AG04450 (cell line): ENCODE results near the gene DST. TPM values are rescaled to one million over a fixed set of nuclear protein-coding genes. Genes with fewer than 3 reads are reported as not detected.

Experiments used
- CTCF ChIA-PET: fragments of 300-600, 350-600 bp; formaldehyde crosslinking; extraction: SDS; loops from one replicate; lab custom pipeline; 2022; ENCODE audit warnings: antibody characterized with exemption, inconsistent platforms; lab: Charles Lee
- POLR2A ChIA-PET: fragments of 350-600 bp; formaldehyde crosslinking; extraction: SDS; loops from one replicate; lab custom pipeline; 2021; ENCODE audit warnings: antibody characterized with exemption, inconsistent platforms; lab: Yijun Ruan, JAX
- DNase-seq: peaks from one replicate; pipeline ENCODE4 v3.0.0-alpha.2; 2011; ENCODE audit warnings: low read depth, low spot score
- H3K27ac ChIP-seq: one replicate; pipeline ENCODE4 v1.5.1; 2012; ENCODE audit warnings: low read depth, low read length, control low read depth
- H3K27me3 ChIP-seq: one replicate; pipeline ENCODE4 v1.6.0; 2012; ENCODE audit warnings: low read length; ENCODE audit not compliant: control insufficient read depth, insufficient read depth
- H3K4me3 ChIP-seq: 2 replicates; pipeline ENCODE4 v1.5.1; 2011; ENCODE audit warnings: mild to moderate bottlenecking, low read depth, low read length, control low read depth
- H3K9me3 ChIP-seq: 2 replicates; pipeline ENCODE4 v1.5.1; 2012; ENCODE audit warnings: low read length; ENCODE audit not compliant: control insufficient read depth, insufficient read depth
- polyA plus RNA-seq: library from polyadenylated mRNA; depleted of rRNA; stranded (reverse); fragments of >200 nt; gene quantifications from 2 replicates; pipeline ENCODE4 v1.2.3, GENCODE V29; 2011
- TF ChIP-seq, protein P1 (sequence below): IDR thresholded peaks from 2 replicates; pipeline ENCODE4 v1.5.1; 2011; ENCODE audit warnings: low read depth, low read length, control low read depth, inconsistent platforms

The DST gene
- polyA plus RNA-seq, 1 experiment = 163 TPM

DNA sequence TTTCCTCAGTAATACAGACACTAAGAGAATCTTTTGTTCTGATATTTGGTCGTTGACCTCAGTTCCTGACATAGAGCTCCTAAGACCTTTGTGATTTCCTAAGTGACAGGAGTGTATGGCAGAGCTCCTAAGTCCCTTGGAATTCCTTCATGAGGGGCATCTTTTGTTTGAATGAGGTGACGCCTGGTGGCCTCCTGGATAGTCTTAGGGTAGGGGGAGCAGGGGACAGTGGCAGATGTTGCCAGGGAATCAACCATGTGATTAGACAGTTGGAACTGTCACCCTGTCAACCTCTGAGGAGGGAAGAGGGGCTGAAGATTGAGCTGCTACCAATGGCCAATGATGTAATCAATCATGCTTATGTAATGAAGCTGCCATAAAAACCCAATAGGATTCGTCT is 67.0 kb downstream of the DST start:
- ChIA-PET CTCF (interaction anchor here (1.3 to 4.2 kb wide), 3 partner anchors 19 to 261 kb away, joined by 3 to 29 read pairs (median 6); no protein-coding TSS in a partner anchor), POLR2A (no interaction called here)

DNA sequence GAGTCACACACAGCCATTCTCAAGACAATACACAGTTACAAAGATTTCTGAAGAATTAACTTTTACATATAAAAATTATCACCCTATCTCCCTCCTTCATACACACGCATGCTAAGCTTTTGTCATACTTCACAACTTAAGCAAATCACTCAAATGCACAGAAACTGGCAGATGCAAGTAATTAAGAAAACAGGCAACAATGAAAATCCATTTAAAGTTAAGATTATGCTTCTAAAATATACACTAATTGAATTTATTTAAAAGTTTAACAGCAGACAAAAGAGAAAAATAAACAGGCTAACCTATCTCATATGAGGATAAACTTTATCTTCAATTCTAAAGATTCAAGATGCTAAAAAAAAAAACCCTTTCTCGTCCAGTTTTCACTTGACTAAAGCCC is 68.4 kb downstream of the DST start:
- CTCF ChIA-PET = interaction anchor here (4.2 kb wide), 1 partner anchor 20 kb away, joined by 29 read pairs; no protein-coding TSS in a partner anchor
- TF ChIP-seq, protein P1, sequence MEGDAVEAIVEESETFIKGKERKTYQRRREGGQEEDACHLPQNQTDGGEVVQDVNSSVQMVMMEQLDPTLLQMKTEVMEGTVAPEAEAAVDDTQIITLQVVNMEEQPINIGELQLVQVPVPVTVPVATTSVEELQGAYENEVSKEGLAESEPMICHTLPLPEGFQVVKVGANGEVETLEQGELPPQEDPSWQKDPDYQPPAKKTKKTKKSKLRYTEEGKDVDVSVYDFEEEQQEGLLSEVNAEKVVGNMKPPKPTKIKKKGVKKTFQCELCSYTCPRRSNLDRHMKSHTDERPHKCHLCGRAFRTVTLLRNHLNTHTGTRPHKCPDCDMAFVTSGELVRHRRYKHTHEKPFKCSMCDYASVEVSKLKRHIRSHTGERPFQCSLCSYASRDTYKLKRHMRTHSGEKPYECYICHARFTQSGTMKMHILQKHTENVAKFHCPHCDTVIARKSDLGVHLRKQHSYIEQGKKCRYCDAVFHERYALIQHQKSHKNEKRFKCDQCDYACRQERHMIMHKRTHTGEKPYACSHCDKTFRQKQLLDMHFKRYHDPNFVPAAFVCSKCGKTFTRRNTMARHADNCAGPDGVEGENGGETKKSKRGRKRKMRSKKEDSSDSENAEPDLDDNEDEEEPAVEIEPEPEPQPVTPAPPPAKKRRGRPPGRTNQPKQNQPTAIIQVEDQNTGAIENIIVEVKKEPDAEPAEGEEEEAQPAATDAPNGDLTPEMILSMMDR = no peak
- DNase-seq = no peak
- no peaks in the 10 kb centered on the region for H3K27me3 ChIP-seq
- H3K4me3 ChIP-seq = no peak overlapping the region
- no peaks in the 10 kb centered on the region for H3K9me3 ChIP-seq
- no peak overlapping the region for H3K27ac ChIP-seq
- POLR2A ChIA-PET = no interaction called here

More for the DNA sequence above, 67.0 kb downstream of the DST start:
- Histone ChIP-seq H3K9me3 (no peaks in the 10 kb centered on the region), H3K27ac (no peak overlapping the region), H3K4me3 (no peak overlapping the region), H3K27me3 (no peaks in the 10 kb centered on the region)
- TF ChIP-seq, protein P1 = no peak
- DNase-seq = no peak

DNA sequence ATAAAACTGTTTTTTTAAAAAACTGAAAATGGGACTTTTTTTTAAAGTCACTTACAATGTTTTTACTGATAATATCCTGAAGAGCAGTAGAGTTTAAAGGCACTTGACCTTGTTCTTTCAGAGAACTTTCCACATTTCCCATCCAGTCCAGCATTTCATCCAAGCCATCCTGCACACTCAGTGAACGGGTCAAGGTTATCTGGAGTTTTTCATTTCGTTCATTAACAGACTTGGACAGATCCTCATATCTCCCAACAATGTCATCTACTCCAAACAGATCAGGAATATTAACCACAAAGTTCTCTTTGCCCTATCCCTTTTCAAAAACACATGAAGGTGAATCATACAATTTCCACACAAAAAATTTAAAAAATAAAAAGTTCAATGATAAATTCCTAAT is 69.1 kb downstream of the DST start:
- POLR2A ChIA-PET = no interaction called here
- no peaks in the 10 kb centered on the region for H3K27me3 ChIP-seq
- DNase-seq = no peak
- TF ChIP-seq, protein P1 = no peak
- H3K4me3 ChIP-seq = no peak overlapping the region
- H3K9me3 ChIP-seq = no peaks in the 10 kb centered on the region
- CTCF ChIA-PET = interaction anchor here (0.8 to 1.8 kb wide), 3 partner anchors 19 to 198 kb away, joined by 3 to 6 read pairs (median 3); no protein-coding TSS in a partner anchor
- H3K27ac ChIP-seq = no peak overlapping the region

DNA sequence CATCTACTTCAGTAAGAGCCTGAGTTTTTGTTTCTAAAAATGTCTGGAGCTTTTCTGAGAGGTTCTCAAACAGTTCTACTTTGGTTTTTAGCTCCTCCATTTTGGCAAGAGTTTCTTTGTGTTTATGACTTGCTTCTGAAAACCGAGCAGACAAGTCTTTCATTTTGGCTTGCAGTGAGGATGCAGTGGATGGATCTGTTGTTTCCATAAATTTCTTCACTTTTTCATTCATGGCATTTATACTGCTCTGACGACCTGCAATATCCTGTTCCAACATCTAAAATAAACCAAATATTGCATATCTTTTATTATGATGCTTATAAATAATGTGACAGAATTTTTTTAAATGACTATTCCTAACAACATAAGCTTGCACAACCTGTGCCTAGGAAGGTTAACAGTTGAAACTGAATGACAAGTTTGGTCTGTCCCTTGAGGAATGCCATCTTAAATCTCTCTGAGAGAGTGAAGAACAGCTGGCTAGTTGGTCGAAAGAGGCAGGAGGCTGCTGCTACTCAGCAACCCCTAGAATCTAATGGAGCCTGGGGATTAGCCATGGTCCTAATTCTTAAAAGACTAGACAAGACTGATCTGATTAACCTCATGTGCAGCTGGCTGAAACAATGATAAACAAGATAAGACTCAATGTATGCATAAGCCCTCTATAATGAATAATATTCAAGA is 69.8 kb downstream of the DST start:
- ChIA-PET POLR2A (no interaction called here), CTCF (interaction anchor here (0.5 to 1.8 kb wide), 5 partner anchors 20 to 259 kb away, joined by 3 to 6 read pairs (median 3); no protein-coding TSS in a partner anchor)
- DNase-seq = no peak
- Histone ChIP-seq H3K27ac (no peak overlapping the region), H3K4me3 (no peak overlapping the region), H3K9me3 (no peaks in the 10 kb centered on the region), H3K27me3 (no peaks in the 10 kb centered on the region)
- TF ChIP-seq, protein P1 = no peak

DNA sequence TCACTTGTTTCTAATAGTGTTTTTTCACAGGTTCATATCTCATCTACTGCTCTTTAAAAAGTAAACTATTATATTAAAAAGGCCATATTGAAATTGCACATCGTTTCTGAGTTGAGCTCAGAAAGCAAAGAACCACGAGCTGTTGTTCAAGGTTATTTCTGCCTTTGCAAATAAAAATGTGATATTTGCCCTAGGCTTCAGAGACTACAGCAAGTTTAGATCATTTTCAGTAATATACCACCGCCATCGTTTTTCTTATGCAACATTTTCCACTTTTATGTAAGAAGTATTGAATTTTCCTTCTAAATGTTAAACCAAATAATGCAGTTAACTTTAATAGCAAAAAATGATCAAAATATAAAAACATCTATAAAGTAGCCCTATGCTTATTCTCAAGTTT is 71.1 kb downstream of the DST start:
- no peaks in the 10 kb centered on the region for H3K27me3 ChIP-seq
- no peaks in the 10 kb centered on the region for H3K9me3 ChIP-seq
- DNase-seq = no peak
- ChIA-PET POLR2A (no interaction called here), CTCF (interaction anchor here (0.6 to 2.8 kb wide), 17 partner anchors 9 to 257 kb away, joined by 3 to 35 read pairs (median 6); no protein-coding TSS in a partner anchor)
- TF ChIP-seq, protein P1 = no peak
- no peak overlapping the region for H3K4me3 ChIP-seq
- no peak overlapping the region for H3K27ac ChIP-seq
